Activated CD4-positive, alpha-beta T cell treated with anti-CD3 and anti-CD28 coated beads, Interleukin-10, Interleukin-2, amounts not matched to agents 100 ng/mL and 50 ng/mL, durations not matched to agents 16 hours and 8 hours (primary cell): ENCODE data around the gene GAK.

ENCODE experiments used
- DNase-seq: peaks from one replicate; pipeline ENCODE4 v3.0.0-alpha.2; 2020

GAK gene

DNA sequence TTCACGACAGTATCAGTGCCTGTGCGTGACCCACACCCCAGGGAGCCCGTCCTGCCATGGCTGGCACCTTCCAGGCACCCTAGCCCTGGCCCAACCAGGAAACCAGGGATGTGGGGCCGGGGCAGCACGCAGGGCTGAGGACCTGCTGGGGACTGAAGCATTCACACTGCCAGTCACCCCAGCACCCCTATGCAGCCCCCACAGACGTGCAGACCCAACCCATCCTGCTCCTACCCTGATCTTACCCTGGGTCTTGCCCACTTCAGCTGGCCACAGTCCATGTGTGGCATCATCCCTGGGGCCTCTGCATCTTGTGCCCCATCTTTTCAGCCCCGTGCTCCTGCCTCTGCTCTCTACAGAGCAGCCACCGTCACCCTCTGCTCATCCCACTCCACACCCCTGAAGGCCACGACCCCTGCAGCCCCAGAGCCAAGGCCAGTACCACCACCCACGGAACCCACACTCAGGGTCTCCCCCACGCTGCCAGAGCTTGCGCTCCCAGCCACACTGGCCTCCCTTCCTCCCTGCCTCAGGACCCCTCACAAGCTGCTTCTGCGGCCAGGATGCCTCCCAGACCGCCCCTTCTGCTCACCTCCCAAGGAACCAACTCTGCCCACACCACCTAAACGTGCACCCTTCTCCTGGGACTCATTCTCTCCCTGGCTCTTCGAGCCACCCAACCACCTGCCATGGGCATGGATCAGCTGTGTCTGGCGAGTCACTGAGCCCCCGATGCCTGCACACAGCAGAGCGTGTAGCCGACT is 25.6 kb downstream of the GAK start:
- no peak for DNase-seq

DNA sequence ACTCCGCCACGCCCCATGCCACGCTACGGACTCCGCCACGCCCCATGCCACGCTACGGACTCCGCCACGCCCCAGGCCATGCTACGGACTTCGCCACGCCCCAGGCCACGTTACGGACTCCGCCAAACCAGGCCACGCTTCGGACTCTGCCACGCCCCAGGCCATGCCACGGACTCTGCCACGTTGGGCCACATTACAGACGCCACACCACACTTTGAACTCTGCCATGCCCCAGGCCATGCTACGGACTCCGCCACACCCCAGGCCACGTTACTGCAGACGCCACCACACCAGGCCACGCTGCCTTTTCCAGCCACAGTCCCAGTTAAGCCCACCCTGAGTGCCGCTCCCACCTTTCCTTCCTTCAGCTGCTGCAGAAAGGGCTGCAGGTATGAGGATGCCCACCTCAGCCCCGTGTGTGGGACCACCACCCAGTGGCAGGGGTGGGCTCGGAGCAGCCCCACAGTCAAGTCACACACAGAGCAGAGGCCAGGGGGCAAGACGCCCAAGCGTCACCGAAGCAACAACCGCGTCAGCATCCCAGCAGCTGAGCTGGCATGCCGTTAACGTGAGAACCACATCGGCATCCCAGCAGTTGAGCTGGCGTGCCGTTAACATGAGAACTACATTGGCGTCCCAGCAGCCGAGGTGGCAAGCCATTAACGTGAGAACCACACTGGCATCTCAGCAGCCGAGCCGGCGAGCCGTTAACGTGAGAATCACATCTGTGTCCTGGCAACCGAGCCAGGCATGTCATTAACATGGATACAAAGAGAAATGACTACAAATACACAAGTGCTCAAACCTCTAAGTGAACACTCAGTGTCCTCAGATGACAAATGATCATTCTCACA is 26.4 kb downstream of the GAK start:
- DNase-seq = no peak

DNA sequence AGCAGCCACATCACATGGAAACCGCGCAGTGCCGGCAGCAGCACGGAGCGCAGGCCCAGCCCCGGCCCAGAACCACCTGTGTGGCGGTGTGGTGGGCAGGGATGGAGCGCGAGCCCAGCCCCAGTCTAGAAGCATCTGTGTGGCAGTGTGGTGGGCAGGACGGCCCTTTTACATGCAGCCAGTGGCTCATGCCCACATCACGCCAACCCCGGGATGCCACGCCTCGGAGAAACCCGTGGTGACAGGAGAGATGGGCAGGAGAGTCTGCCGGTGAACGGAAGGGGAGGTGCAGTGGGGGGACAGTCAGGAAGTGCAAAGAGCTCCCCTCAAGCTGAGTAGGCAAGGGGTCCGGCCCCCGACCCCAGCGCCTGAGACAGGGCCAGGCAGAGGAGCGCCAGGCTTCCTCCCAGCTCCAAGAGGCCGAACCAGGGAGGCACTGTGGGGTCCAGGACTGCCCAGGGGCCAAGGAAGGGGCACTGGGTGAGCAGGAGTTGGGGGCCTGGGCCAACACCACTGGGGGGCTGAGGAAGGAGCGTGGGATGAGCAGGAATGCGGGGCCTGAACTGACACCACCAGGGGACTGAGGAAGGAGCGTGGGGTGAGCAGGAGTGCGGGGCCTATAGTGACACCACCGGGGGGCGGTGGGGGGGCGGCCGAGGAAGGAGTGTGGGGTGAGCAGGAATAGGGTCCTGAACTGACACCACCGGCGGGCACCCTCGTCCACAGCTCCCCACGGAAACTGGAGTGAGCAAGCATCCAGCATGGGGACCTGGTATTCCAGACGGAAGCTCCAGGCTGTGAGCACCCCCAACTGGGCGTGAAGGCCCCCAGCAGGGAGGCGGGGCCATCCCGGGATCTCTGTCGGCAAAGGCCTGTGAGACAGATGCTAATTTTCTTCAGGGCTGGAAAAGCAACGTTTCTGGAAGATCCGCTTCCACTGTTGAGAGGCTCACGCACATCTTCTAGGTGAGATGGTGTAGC is 28.8 kb downstream of the GAK start:
- DNase-seq = no peak

DNA sequence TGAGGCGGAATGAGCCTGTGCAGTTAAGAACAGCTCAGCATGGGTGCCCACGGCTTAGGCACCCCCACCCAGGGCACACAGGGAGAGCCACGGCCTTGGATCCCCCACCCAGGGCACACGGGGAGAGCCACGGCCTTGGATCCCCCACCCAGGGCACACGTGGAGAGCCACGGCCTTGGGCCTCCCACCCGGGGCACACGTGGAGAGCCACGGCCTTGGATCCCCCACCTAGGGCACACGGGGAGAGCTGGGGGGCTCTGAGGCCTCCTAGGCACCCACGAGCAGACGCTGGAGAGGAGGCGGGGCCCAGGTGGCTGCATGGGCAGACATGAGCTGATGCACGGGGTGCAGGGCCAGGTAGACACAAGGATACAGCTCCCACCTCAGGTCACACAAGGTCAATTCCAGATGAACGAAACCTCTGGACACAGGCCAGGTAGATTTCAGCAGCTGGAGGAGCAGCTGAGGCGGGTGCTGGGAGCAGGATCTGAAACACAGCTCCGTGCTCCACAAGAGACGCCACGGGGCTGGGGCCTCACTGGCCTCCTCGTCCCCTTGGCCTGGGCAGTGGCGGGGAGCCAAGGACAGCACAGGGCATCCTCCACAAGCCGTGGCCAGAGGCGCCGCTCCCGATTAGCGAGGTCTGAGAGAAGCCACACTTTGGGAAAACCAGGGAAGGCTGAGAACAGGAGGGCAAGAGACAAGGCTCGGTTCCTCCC is 30.8 kb downstream of the GAK start:
- no peak for DNase-seq

DNA sequence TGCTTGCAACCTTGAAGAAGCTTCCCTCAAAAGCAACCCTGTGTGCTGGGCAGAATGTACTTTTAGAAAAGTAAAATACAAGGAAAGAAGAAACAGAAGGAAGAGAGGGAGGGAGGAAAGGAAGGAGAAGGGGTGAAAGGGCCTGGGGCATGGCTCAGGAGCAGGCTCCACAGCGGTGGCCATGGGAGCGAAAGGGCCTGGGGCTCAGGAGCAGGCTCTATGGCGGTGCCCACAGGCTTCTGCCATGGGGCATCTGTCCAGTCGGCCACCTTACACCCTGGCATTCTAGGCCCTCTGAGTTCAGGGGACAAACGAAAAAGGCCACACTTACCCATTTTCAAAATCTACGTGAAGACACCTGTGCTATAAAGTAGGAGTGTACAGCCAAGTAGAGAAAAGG is 31.4 kb downstream of the GAK start:
- no peak for DNase-seq

DNA sequence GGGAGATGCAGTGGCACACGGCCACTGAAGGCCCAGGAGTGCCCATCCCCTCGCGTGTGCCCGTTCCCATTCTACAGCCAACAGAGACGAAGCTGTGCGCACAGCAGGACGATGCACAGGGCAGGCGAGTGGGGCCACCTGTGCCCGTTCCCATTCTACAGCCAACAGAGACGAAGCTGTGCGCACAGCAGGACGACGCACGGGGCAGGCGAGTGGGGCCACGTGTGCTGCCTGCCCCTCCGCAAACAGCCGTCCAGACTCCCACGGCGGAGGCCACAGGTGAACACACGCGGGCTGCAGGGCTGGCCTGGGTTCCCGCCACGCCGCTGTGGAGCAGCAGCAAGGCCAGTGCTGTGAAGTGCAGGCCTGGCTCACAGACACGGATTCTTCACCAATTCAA is 32.0 kb downstream of the GAK start:
- DNase-seq = no peak

DNA sequence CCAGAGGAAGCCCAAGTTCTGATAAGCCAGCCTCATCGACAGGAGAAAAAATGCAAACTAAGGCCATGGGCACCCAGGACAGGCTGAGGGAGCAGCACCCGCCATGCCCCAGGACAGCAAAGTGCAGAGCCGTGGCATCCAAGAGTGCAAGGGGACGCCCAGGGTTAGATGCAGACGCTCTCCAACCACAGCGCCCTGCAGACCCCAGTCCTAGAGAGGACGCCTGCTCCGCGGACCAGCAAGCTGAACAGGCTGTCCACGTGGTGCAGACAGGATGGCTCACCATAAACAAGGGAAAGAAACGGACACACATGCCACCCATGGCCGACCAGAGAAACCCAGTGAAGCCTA is 32.6 kb downstream of the GAK start:
- no peak for DNase-seq

DNA sequence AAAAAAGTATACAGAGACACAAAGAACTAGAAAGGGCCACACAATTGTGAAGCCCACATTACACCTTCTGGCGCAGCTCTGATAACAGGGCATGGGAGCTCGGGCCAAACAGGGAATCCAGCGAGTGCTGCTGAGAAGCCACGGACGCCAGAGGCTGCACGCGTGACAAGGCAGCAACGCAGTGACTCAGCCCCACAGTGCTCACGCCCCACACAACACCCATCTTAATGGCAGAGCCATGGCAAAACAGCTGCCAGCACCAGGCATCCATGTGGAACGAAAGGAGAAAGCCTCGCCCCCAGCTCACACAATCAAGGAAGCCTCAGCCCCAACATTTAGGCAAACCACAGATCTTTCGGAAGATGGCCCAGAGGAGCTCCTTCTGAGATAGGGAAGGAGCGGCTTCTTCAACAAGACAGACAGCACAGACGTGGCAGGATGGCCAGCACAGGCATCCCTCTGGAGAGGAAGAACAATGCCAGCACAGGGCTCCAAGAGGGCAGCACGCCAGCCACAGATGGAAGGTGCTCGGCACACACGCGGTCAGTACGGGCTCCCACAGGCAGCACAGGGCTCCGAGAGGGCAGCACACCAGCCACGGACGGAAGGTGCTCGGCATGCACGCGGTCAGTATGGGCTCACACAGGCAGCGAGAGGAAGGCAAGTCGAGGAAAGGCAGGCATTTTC is 33.1 kb downstream of the GAK start:
- no peak for DNase-seq

DNA sequence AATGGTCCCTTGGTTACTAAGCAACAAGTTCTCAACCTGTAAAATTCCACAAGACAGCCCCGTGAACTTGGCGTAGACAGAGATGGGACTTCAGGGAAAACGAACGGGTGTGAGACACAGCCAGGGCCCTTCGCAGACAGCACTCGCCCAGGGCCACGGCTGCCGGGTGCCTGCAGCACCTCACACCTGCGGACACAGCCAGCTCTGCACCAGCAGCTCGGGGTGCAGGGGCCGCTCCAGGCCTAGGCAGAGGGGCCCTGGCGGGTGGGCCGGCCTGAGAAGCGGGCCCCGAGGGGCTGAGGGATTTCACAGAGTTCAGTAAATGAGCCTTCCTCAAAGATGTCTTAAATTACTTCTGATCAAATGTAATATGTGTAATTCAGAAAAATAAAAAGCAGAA is 34.0 kb downstream of the GAK start:
- no peak for DNase-seq

DNA sequence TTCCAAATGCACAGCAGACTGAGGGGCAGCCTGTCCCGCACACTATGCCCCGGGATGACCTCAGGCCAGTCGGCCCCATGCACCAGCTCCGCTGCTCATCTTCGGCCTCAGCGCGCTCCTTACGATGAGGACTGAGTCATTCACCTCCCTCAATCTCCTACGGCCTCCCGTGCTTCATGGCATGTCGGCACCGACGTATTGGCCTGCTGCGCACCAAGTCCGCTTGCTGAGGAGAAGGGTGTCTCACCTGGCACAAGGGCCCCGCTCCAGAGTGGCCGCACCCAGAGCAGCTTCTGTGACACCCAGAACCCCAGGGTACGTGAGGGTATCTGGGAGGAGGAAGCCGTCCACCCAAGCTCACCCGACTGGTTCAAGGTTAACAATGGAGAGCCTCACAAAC is 35.5 kb downstream of the GAK start:
- DNase-seq = no peak

DNA sequence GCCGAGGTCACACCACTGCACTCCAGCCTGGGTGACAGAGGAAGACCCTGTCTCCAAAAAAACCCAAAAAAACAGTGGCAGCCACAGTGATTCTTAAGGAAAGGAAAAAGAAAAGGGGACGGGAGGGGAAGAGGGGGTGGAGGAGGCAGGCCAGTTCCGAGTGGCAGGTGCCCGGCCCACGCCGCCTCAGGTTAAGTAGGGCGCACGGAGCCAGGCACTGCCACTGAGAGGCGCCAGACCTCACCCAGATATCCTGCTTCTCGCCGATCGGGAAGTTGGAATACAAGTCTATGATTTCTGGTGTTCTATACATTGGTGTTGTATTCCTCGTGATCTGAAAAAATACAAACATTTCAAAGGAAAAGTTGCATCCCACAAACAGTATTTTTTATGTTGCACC is 35.9 kb downstream of the GAK start:
- DNase-seq = no peak

DNA sequence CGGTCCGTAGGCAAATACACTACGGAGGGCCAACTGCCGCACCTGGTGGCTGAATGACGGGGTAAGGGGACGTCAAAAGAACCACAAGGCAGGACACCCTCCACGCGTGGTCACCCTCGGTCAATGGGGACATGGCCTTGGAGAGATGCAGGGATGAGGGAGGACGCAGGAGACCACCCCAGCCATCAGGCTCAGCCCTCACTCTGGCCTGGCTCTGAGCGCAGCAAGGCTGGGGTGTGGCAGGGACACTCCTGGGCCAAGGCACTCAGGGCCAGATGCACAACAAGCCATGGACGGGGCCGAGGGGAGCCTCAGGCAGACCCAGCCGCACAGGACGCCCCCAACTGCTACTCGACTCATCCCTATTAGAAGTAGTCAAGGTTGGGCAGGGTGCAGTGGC is 36.5 kb downstream of the GAK start:
- DNase-seq = no peak

DNA sequence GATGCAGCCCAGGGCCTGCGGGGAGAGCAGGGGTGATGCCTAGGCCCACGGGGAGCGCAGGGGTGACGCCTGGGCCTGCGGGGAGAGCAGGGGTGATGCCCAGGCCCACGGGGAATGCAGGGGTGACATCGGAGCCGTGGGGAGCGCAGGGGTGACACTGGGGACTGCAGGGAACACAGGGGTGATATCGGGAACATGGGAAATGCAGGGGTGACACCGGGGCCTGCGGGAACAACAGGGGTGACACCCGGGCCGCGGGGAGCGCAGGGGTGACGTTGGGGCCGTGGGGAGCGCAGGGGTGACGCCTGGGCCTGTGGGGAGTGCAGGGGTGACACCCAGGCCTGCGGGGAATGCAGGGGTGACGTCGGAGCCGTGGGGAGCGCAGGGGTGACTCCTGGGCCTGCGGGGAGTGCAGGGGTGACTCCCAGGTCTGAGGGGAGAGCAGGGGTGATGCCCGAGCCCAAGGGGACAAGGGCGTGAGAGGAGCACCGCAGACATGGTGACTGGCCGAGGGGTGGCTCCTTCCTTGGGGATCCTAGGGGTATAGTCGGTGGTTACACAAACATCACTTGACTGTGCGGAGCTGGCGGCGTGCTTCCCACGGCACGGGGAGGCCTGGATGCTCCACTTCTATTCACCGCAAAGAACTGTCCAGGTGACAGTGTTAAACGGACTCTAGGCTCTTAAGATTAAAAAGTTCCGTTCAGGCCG is 38.0 kb downstream of the GAK start:
- no peak for DNase-seq

DNA sequence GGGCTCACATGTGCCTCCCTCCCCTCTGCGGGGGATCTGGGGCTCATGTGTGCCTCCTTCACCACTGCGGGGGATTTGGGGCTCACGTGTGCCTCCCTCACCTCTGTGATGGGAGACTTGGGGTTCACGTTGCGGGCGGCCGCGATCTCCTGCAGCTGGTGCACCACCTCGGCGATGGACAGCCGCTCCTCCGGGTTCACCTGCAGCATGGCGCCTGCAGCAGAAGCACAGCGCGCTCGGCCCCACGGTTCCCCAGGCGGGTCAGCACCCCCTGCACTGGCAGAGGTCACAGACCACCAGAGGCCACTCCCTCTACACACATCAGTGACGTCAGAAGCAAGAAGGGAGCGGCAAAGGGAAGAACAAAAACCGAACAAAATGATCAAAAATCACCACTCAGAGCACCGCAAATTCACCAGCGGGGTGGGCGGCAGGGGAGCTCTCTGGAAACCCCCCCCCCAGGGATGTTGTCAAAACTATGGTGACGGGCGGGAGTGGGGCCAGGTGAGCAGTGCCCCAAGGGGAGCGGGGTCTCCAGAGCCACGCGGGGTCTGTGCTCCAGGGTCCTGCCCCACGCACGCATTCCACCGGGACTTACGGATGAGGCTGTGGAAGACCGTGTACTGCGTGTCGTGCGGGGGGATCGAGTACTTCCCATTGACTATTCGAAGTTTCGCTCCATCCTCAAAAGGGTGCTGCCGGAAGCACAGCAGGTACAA is 38.7 kb downstream of the GAK start:
- no peak for DNase-seq

DNA sequence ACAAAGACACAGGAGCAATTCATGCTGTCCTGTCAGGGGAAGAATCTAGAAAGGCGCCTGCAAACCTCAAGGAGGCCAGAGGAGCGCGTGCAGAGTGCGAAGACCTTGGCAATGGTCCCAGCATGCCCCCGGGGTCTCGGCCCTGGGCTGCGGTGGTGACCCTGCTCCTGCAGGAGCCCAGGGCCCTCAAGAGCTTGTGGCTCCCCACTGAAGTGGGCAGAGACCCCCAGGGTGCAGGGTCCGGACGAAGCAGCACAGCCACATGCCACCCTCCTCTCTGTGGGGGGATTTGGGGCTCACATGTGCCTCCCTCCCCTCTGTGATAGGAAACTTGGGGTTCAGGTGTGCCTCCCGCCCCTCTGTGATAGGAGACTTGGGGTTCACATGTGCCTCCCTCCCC is 39.3 kb downstream of the GAK start:
- DNase-seq = no peak

DNA sequence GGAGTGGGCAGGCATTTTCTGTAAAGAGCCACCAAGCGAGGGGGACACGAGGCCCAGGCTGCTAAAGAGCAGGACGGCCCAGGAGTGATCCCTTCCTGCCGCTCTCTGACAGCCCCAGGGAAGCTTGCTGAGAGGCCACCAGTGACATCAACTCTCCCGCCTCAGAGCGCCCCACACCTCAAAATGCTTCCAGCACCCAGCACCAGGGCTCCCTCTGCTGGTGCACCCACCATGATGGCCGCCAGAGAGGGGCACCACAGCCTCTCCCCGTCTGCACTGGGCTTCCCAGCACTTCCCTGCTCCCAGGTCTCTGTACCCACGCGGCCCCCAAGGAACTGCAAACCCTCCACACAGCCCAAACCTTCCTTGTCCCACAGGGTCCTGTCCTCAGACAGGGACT is 40.4 kb downstream of the GAK start:
- DNase-seq = peak; percentile 17

DNA sequence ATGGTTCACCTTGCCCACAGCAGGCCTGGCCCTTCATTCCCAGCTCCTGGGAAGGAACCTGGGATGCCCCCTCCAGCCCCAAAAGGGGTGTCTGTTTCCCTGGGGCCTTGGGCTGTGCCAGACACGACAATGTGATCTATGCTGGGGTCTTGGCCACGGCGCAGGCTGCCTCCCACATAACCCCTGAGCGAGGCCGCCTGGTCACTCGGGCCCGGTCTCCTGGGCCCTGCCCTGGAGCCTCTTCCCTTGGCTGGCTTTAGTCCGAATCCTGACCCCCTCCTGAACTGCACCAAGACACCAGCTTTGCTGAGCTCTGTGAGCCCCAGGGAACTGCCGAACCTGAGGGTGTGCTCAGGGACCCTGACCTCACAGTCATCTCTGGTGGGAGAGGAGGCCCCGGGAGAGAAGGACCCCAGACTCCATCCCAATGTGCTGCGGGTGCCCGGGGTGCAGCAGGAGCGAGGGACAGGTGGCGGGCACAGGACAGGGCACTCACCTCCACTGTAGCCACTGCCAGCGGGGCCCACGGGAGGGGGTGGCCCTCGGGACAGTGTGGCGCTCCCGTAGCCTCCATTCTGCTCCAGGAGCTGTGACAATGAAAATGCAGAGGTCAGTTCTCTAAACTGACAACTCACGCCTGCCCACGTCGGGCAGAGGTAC is 42.0 kb downstream of the GAK start:
- no peak for DNase-seq

DNA sequence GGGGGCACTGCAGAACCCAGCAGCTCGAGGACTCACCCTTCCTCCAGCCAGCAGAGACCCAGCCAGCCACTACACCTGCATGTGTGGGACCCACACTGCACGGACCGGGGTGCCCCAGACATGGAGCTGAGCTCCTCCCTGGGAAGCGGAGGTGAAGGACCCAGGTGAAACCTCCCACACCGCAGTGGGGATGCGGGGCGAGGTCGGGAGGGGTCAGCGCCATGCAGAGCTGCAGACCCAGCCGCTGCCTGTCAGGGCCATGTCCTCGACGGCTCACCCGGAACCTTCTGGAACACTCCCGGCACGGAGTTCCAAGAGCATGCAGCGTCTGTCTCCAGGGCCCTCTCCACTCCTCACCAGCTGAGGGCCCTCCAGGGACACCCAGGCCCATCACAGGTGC is 42.6 kb downstream of the GAK start:
- DNase-seq = no peak

DNA sequence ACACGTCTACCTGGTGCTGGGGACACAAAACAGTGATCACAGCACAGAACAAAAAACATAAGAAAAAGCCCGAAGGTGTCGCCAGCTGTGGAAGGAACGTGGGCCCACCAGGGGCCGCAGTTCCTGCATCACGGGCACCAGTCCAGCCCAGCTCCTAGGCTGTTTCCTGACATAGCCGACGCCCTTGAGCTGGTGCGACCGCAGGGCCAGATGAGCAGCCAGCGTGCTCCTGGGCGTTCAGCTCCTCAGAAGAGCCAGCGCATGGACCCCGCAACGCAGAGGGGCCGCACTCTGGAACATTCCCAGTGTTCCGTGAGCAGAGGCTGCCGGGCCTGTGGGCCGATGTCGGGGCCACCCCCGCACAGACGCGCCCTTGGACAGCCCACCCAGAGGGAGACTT is 44.1 kb downstream of the GAK start:
- no peak for DNase-seq
